Measurements from ENCODE around the gene CBFA2T3.

DNA sequence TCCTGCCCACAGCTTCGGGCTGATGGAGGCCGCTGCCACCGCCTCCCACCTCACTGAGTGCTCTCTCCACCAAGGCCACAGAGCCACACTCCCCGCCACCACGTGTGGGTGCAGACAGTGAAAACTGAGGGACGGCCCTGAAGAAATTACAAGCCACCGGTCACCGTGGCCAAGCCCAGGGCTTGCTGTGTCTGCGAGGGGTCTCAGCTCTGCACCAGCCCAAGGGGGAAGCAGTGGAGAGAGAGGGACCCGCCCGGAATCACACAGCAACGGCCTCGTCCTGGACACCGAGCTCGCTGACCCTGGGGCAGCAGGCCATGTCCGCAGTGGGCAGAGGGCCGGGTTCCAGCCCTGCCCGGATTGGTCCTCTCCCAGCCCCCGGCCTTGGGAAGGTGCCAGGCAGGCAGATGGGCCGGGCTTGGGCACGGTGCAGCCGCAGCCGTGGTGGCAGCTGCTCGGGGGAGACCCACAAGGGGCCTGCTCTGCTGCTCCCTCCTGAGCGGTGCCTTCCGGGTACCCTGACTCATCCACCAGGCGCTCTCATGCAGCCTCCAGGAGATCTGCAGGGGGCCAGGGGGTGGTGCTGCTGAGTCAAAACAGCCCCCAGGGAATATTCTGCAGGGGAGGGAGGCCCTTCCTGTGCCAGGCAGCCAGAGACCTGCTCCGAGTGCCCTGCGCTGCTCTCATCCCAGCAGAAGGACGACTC lies 52.0 kb downstream of the CBFA2T3 start:
- TF ChIP-seq, protein P1, sequence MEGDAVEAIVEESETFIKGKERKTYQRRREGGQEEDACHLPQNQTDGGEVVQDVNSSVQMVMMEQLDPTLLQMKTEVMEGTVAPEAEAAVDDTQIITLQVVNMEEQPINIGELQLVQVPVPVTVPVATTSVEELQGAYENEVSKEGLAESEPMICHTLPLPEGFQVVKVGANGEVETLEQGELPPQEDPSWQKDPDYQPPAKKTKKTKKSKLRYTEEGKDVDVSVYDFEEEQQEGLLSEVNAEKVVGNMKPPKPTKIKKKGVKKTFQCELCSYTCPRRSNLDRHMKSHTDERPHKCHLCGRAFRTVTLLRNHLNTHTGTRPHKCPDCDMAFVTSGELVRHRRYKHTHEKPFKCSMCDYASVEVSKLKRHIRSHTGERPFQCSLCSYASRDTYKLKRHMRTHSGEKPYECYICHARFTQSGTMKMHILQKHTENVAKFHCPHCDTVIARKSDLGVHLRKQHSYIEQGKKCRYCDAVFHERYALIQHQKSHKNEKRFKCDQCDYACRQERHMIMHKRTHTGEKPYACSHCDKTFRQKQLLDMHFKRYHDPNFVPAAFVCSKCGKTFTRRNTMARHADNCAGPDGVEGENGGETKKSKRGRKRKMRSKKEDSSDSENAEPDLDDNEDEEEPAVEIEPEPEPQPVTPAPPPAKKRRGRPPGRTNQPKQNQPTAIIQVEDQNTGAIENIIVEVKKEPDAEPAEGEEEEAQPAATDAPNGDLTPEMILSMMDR (IDR thresholded peaks at IDR 0.05), result no peak
- TF ChIP-seq POLR2AphosphoS5 (IDR thresholded peaks at IDR 0.05) (no peak), POLR2A (IDR thresholded peaks at IDR 0.05) (no peak)
